Body of pancreas (tissue), 4 donors: ENCODE measurements around the gene RALB.

ENCODE experiments used
- POLR2A ChIP-seq, 3 donors: fragments of 450-650 bp; IDR thresholded peaks; one replicate each; pipeline ENCODE4 v1.6.1; 2016; ENCODE audit warnings: antibody characterized with exemption in 3 of 3, mild to moderate bottlenecking in 2 of 3
- TF ChIP-seq, protein P1 (sequence below), 7 experiments: fragments of 450-650 bp in 4 of 7; fragments of 200-600 bp in 3 of 7; sonication (generic) in 3 of 7; IDR thresholded peaks; one replicate each; pipeline ENCODE4 v1.5.1; 2016 to 2019; ENCODE audit warnings: antibody characterized with exemption in 7 of 7

DNA sequence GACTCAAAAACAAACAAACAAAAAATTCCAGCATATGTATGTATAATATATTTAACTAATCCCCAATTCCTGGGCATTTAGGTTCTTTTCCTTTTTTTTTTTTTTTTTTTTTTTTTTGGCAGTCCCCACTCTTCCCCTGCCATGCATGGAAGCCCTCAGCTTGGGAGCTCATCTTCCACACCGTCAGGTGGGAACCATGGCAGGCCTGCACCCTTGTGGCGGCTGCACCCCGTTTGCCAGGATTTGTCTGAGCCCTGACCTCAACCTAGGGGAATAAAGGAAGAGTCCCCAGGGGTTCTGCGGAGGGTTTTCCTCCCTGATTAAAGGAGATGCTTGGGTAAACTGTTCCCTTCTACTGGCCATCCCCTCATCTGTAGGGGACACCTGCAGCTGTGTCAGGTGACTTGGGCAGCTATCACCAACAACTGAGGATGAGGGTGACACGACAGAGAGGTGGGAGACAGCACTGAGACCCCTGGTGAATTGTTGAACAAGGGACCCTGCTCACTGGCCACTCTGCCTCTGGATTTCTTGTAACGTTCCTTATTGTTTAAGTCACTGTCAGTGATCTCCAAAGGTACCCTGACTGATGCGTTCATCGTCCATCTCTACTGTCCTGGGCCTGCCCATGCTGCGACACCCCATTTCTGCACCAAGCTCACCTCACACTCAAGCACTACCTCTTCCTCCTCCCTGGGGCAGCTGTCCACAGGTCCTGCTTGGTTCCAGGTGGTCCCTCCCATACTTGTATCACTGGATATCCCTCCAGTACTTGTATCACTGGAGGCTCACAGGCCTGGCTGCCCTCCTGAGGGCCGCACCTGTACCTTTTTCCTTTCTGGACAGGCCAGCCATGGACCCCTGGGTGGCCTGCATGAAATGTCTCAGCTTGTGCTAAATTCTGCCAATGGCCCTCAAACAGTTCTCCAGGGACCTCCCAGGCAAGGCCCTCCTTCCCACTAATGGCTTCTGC lies 44.0 kb upstream of the RALB start:
- TF ChIP-seq POLR2A (IDR thresholded peaks at IDR 0.05), result no peak
- TF ChIP-seq, protein P1, sequence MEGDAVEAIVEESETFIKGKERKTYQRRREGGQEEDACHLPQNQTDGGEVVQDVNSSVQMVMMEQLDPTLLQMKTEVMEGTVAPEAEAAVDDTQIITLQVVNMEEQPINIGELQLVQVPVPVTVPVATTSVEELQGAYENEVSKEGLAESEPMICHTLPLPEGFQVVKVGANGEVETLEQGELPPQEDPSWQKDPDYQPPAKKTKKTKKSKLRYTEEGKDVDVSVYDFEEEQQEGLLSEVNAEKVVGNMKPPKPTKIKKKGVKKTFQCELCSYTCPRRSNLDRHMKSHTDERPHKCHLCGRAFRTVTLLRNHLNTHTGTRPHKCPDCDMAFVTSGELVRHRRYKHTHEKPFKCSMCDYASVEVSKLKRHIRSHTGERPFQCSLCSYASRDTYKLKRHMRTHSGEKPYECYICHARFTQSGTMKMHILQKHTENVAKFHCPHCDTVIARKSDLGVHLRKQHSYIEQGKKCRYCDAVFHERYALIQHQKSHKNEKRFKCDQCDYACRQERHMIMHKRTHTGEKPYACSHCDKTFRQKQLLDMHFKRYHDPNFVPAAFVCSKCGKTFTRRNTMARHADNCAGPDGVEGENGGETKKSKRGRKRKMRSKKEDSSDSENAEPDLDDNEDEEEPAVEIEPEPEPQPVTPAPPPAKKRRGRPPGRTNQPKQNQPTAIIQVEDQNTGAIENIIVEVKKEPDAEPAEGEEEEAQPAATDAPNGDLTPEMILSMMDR (IDR thresholded peaks at IDR 0.05), result no peak
